GM21381 (cell line): Measurements from ENCODE around the gene KCNQ1OT1.

Experiments
- ATAC-seq: cut with Tn5 transposase; IDR thresholded peaks from one replicate; pipeline ENCODE4 v1.9.1; 2021; ENCODE audit warnings: mild to moderate bottlenecking, moderate library complexity; ENCODE audit not compliant: unreplicated experiment

Gene KCNQ1OT1

GRCh38 chr11:2584812-2585565 lies 114.8 kb downstream of the KCNQ1OT1 start:
- ATAC-seq = no peak

- ATAC-seq = no peak
Observed at GRCh38 chr11:2584434-2584811, 115.4 kb downstream of the KCNQ1OT1 start.

GRCh38 chr11:2583605-2583958 lies 116.2 kb downstream of the KCNQ1OT1 start:
- no peak for ATAC-seq

DNA sequence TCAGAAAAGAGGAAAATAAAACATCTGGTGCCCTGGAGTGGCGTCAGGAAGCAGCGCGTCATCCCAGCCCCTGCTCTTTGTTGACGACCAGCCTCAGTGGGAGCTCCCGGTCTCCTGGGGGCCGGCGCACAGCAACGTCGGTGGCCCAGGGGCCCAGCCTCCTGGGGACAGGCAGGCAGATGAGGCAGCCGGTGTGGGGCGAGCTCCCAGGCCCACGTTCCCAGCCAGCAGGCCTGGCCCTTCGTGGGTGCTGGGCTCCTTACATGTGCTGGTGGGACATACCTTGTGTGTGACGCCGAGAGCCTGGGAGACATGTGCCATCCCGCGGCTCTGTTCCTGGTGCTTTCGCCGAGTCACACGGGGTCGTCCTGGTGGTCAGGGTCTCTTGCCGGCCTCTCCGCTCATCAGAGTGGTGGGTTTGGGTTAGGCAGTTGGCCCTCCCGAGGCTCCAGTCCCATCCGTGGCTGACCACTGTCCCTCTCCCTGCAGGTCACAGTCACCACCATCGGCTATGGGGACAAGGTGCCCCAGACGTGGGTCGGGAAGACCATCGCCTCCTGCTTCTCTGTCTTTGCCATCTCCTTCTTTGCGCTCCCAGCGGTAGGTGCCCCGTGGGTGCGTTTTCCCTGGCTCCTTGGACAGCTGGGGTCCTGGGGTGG lies 116.7 kb downstream of the KCNQ1OT1 start:
- ATAC-seq = no peak

GRCh38 chr11:2582351-2582945 lies 117.3 kb downstream of the KCNQ1OT1 start:
- ATAC-seq = no peak

DNA sequence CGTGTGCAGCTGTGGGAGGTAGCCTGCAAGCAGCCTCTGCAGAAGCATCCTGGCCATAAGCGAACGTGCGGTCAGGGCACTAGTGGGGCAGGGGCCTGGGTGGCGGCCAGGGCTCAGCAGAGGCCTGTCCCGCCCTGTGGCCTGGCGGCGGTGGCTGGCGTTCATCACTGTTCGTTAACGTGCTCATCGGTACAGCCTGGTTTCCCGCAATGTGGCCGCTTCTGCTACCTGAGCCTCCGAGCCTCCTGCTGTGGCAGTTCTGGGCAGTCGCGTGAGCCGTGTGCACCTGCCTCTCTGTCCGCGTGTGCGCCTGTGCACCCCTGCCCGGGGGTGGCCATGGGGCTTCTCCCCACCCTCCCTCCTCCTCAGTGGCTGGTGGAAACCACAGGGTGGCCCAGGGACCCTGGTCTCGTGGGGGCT lies 117.9 kb downstream of the KCNQ1OT1 start:
- no peak for ATAC-seq

DNA sequence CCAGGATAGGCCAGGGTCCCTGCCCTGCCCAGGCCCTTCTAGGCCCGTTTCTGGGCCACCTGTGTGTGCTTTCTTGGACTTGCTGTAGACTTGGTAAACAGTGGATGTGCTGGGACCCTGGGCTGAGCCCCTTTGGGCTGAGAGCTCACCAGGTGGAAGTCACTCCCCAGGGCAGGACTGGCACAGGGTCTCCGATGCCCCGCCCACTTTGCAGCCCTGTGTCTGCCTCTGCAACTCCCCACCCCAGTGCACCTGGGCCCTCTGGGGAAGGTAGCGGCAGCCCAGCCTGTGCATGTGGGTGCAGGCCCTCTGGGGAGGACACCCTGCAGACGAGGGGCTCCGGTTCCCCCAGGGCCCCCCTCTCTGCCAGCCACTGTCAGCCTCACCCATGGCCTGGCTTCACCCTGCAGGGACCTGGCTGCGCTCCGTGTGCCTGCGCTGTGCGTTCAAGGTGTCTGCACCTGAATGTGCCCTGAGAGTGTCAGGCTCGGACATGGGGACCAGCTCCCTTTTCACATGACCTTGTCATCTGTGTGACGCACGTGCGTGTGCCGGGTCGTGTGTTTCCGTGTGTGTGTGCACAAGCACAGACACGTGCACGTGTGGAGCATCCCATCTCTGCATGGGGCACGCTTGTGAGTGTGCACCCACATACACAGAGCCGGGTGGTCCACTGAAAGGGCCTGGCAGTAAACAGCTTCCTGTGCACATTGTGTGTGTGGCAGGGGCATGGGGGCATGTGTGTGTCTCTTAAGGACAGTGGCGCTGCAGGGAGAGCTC lies 118.5 kb downstream of the KCNQ1OT1 start:
- ATAC-seq = no peak

GRCh38 chr11:2580571-2581001 lies 119.2 kb downstream of the KCNQ1OT1 start:
- no peak for ATAC-seq

- no peak for ATAC-seq
Observed at GRCh38 chr11:2580061-2580421, 119.8 kb downstream of the KCNQ1OT1 start.

DNA sequence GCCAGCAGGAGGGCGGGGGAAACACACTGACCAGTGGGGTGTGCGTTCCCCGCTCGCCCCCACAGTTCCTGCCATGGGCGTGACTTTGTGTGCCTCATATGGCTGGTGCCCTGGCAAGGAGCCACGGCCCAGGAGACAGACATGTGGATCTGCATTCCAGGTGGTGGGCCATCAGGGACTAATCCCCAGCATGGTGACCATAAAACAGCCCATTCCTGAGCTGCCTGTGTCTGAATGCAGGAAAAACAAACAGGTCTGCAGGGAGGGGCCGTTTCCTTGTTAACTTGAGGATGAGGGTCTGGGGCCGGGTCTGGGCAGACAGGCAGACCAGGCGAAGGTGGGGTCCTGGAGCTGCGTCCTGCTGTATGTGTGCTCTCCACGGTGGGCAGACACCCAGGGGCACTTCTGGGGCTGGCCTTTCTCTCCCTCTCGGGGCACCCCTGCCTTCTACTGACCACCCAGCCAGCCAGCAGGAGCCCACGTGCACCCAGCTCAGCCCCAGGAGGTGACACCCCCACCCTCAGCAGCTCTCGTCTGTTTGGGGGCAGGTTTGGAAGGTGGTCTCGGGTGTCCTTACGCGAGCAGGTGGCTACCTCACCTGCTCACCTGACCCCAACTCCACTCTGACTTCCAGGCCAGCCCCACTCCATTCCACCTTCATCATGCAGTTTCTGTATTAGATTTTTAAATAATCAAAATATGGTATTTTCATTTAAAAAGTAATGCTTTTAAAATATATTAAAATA lies 120.3 kb downstream of the KCNQ1OT1 start:
- no peak for ATAC-seq

- no peak for ATAC-seq
Observed at GRCh38 chr11:2578929-2579270, 120.9 kb downstream of the KCNQ1OT1 start.

DNA sequence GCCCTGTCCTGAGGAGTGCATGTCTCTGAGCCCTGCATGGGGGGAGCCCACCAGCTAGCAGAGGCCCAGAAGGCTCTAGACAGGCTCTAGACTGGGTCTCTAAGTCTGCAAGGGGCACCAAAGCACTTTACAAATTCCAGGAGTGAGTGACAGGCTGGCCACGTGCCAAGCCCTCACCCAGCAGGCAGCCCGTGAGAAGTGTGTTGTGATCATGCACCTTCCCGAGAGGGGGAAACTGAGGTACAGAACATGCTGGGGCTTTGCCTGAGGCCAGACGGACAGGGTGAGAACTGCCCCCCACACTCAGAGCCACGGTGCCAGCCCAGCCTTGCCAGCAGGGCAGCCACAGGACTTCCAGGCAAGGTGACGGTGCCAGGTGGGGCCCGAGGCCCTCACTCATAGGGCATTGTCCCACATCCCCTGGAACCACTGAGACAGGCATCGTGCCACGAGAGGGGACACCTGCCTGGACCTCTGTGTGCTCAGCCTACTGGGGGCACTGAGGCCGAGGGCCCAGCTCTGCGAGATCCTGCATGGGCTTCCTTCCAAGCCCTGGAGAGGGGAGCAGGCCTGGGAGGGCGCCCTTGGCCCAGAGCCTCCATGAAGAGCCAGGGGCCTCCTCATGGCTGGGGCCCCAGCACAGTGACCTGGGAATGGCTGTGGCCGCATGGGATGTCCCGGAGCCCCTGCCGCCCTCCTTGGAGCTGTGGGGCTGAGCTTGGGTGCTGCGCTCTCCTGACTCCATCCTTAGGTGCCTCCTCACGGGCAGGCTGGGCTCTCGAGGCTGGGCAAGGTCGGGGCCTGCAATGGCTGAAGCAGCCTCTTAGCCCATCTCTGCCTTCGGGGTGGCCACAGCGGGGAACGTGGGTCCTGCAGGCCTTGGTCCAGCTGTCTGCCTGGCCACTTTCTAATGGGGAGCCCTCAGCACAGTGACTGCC lies 121.5 kb downstream of the KCNQ1OT1 start:
- ATAC-seq = no peak

DNA sequence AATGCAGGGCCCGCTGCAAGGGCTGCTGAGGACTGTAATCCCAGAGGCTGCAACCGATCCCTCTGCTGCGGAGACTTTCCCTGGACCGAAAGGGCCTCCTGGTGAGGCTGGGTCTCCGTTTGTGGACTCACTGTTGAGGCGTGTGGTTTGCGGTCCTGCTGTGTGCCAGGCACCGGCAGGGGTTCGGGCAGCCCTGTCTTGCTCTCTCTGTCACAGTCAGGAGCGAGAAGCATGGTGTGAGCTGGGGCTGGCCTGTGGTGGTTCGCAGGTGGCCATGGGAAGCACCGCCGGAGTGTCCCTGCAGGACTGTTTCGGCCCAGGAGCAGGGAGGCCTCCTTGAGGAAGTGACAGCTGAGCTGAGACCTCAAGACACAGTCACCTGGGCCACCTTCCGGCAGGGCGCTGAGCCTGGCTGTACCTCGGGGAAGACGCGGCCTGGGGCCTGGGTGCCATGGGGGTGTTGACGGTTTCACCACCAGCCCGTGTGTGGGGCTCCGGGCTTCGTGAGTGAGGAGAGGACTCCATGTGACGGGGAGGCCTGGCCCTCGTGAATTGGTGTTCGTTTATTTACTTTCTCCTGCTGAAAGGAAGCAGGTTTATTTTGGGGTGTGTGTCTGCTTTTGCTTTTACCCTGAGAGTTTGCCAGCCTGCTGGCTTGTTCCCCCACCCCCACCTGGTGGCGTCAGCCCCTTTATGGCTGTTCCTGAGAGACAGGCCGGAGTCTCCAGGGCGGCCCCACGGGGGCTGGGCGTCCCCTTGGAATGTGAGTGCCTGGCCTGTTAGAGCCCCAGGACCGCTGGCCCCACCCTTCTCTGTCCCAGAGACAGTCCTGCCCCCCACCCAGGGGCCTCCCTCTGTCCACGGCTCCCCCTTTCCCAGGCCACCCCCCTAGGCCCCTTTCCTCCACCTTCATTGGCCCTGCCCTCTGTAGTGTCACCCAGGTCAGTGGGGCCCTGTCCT lies 122.5 kb downstream of the KCNQ1OT1 start:
- ATAC-seq = no peak

- ATAC-seq = no peak
Observed at GRCh38 chr11:2576549-2576948, 123.2 kb downstream of the KCNQ1OT1 start.

- no peak for ATAC-seq
Observed at GRCh38 chr11:2576111-2576510, 123.7 kb downstream of the KCNQ1OT1 start.

DNA sequence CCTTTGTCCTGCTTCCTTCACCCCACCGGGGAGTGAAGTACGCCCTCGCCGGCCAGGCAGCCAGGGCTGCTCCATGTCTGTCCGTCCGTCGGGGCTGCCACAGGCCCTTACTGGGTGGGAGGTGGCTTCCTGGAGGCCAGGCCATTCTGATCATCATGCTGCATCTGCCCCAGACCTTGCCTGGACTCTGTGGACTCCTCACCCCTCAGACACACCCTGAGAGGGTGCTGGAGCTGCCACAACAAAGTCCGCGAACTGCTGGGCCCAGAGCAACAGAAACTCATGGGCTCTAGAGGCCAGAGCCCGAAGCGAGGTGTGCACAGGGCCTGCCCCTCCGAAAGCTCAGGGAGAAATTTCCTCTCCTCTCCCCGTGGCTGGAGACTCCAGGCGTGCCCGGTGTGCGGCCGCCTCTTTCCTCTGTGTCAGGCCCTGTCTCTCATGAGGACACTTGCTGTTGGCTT lies 124.2 kb downstream of the KCNQ1OT1 start:
- no peak for ATAC-seq

GRCh38 chr11:2574553-2575535 lies 125.0 kb downstream of the KCNQ1OT1 start:
- ATAC-seq = no peak
